DMS53 treated with DMSO at 0.1 percent for 48 hours (cell line): ENCODE data around the gene ALPK1.

Experiments
- DNase-seq: peaks from one replicate; lab custom pipeline; 2025; ENCODE audit not compliant: unreplicated experiment; lab: John Stamatoyannopoulos, UW

Gene ALPK1

DNA sequence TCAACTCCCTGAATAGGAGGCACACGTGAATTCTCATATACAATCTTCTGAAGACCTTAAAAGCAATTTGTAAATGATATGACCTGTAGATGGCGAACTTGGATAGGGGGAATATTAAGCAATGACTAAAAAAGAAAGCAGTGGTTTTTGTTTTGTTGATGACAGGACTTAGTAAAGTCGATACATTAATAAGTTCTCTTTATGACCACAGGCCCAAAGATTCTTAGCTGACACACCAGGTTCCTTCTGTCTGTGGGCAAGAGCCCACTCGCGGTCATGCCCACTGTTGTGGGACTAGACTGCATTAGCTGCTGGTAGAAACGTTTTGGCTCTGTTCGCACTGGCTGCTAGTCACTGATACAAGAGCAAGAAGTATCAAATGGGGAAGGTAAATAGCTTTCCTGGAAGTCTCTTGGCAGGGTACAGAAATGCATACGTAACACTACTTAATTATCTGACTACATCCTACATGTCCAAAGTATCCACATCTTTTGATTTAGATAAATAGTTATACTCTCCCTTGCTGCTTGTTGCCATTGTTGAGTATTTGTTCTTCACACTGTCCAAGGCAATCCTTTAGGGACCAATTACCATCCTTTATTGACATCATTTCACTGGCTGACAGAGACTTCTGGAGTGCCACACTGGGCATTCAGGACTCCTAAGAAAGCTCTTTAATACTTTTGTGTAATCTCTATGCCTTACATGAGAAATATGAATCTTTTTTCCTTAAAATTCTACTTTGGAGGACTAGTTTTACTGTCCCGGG, 31.0 kb downstream of the ALPK1 start:
- DNase-seq: peak; percentile 25

DNA sequence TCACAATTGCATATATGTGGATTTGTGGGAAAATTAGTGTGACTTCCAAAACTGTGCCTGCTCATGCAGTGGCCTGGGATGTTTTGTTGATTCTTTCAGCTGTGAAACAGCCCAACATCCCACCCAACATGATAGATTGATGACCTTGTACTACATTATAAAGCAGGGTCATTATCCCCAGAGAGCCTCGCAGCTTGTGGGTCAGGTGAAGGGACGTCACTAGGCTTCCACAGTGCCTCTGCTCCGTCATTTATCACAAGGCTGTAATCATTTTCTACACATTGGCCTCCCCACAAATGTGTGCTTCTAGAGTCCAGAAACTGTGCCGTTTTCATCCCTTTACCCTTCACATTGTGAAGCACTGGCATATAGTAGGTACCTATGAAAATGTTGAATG, 31.6 kb downstream of the ALPK1 start:
- DNase-seq: no peak

DNA sequence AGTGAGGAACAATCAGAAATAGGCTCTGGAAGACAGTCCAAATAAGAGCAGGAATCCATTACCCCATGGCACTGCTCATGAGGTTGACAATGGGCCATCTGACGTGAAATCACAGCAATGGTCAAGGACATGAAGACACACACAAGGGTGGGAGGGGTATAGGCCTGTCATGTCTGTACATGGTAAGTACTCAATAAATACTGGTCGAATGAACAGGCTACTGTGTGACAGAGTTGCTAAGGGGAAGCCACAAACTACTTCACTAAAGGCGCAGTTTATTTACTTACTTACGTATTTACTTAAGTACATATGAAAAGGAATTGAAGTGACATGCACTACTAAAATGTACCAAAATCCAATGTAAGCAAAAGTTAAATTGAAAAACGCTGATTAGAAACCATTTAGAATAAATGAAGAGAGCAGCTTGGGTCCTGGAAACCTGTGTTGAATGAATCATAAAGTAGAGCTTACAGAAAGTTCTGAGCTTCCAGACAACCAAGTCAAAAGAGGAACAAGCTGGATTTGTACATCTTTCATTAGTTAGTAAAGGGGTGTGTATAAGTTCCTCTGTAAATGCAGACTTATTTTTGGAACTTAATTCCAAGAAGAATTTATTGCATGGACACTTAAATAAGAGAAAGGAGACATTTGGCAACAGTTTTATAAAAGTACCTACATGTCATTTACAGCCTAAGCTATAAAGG, 32.7 kb downstream of the ALPK1 start:
- DNase-seq: no peak

DNA sequence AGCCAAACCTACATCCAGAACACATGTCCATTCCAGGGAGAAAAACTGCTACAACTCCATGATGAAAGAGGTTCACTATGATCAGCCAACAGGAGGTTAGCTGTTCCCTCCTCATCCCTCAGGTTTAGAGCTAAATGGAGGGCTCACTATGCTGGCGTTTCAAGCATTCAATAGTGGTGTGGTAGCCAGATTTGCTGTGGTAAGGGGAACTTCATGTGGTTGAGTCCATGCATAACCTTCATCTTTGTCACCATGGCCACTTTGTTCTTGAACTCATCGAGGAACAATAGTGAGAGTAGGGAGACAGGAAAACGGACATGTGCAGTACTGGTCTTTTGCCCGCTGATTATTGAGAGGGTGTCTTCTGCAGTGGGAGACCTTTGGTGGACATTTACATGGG, 33.8 kb downstream of the ALPK1 start:
- DNase-seq: no peak

DNA sequence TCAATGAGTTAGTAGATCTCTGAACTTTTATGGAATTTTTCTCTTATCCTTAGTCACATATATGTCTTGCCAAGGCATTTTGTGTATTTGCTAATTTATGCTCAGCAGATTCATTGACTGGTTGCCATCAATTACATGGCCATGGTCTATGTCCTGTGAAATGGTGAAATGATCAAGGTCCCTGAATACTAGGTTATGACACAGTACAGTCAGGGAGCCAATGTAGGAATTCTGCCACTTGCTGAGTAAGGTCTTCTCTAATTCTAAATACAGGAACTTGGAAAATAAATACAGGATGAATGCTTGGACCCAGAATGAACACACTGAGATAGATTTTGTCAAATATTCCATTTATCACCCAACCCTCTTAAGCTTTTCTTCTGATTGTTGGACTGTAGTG, 35.2 kb downstream of the ALPK1 start:
- DNase-seq: no peak

DNA sequence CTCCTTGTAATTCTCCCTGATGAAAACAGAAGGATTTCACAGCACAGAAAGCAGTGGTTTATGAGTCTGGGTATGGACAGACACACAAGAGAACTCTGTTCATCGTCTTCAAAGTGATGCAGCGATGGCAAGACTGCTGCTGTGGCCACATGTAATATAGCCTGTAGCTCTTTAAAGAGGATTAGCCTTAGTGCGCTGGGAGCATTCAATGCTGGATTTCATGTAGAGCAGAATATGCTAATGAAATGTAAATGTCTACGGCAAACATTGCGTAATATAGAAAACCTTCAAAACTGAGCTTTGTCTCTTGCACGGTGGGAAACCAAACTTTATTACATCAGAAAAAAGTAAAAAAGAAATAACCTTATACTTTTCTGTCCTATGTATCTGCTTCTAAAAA, 42.9 kb downstream of the ALPK1 start:
- no peak for DNase-seq

DNA sequence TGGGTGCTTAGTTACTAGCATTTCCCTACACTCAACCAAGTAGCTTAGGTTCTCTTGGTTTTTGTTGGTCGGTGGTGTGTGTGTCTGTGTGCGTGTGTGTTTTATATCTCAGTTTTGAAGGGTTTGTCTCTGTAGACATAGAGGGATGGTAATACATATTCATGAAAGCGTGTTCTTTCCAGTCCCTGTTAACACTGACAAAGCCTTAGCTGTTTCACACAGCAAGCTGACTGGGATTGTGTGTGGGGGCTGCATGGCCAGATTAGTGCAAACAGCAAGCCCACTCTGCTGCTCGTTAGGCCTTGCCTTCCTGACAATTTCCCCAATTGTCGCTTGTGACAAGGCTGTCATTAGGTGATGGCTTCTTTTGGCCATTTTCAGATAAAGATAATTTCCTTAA, 43.9 kb downstream of the ALPK1 start:
- DNase-seq: no peak

DNA sequence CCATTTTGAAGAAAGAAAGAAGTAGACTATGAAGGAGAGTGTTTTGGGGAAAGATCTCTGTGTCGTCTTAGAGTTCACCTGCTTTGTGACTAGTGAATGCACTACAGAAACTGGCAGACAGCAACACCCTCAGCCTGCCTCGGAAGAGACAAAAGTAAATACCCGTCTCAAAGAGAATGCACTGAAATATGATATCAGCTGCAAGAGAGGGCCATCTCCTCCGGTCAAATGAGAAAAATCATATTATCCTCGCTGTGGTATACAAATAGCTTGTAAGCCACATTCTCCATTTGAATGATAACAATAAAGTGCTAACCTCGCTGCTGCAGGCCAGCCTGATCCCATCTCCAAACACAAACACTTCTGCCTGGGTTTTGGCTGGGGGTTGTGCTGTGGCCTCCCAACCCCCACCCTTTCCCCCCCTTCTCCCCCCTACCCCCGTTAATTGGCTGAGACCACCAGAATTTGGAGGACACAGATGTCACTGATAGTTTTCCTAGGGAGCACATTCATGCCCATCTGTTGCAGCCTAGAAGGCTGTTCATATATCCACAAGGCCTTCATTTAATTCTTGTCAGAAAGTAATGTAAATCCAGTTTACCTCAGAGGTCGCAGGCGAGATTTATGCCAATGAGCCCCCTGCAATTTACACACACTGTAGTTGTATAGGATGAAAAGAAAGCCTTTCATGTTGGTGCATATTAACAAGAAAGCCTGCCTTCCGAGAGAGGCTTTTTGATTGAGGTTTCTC, 46.3 kb downstream of the ALPK1 start:
- peak; percentile 14 for DNase-seq

DNA sequence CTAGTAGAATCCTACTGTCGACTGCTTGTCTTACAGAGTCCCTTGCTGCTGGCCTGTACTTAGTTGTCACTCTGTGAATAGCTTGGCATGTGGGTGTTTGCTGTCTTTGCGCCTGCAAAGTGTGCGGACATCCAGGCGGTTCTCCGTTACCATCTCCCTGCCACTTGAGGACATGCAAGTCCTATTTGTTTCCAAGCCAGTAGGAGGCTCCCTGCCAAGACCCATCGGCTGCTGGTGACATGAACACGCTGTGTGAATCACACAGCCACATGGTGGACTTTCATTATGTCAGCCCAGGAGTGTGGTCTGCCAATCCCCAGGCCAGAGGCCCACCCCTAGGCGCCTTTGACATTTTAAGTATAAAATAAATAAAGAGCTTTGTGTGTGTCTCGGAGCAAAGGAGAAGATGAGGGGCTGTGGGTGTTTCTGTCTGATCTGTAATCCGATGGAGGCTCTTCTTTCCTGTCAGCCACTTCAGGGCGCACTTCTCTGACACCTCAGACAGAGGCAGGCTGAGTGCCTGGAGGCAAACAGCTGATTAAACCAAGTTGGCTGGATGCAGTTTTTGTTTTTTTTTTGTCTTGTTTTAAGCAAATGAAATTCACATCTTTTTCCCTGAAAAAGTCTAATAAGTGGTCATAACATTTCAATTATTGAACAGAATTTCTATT, 51.5 kb downstream of the ALPK1 start:
- peak; percentile 73 for DNase-seq

DNA sequence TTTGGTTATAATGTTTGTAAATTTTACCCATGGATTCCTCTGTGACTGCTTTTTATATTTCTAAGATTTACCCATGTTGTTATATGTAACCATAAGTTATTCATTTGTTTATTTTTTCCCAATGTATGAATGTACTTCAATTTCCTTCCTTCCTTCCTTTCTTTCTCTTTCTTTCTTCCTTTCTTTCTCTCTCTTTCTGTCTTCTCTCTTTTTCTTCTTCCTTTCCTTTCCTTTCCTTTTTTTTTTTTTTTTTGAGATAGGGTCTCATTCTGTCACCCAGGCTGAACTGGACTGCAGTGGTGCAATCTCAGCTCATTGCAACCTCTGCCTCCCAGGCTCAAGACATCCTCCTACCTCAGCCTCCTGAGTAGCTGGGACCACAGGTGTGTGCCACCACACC, 55.6 kb downstream of the ALPK1 start:
- DNase-seq: no peak

DNA sequence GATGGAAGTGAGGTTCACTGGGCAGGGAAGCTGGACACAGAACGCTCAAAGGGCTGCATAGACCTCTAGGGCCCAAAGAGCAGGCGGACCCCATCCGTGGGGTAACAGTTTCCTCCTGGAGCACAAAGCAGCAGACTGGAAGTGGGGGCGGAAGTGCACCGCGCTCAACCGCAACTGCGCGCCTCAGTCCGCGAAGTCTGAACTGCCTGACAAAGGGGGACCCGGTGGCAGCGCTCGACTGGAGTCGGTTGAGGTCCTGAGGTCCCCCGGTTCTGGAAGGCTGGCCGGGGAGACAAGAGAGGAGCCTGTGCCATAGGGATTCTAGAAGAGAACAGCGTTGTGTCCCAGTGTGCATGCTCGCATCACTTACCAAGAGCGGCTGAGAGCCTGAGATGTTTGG, 58.5 kb downstream of the ALPK1 start:
- DNase-seq: no peak

DNA sequence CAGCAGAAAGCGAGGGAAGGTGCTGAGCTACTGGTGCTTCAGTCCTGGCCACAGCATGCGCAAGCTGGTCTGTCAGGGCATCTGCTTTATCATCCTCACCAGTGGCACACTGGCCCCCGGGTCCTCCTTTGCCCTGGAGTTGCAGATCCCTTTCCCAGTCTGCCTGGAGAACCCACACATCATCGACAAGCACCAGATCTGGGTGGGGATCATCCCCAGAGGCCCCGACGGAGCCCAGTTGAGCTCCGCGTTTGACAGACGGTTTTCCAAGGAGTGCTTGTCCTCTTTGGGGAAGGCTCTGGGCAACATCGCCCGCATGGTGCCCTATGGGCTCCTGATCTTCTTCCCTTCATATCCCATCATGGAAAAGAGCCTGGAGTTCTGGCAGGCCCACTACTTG, 60.3 kb downstream of the ALPK1 start:
- DNase-seq: no peak

DNA sequence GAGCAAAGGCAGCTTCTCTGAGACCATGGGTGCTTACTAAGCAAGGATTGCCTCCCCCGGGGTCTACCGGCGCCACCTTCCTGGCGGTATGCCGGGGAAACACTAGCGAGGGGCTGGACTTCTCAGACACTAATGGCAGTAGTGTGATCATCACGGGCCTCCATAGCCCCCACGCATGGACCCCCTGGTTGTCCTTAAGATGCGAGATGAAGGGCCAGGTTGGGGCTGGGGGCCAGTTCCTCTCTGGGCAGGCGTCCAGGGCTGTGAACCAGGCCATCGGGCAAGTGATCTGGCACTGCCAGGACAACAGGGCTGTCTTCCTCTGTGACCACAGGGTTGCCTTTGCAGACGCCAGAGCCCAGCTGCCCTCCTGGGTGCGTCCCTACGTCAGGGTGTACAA, 60.7 kb downstream of the ALPK1 start:
- no peak for DNase-seq

DNA sequence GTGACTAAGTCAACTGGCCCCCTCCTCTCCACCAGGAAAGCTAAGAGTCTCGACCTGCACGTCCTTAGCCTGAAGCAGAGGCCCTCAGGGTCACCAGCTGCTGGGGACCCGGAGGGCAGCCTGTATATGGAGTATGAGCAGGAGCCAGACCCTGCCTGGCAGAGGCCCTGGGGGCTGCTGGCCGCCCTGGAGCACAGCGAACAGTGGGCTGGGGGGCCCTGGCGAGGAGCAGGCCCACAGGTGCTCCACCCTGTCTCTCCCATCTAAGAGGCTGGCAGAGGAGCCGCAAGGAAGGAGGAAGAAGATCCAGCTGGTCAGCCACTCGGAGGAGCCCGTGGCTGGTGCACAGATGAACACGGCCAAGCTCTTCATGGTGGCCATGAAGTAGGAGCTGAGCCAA, 61.2 kb downstream of the ALPK1 start:
- no peak for DNase-seq

DNA sequence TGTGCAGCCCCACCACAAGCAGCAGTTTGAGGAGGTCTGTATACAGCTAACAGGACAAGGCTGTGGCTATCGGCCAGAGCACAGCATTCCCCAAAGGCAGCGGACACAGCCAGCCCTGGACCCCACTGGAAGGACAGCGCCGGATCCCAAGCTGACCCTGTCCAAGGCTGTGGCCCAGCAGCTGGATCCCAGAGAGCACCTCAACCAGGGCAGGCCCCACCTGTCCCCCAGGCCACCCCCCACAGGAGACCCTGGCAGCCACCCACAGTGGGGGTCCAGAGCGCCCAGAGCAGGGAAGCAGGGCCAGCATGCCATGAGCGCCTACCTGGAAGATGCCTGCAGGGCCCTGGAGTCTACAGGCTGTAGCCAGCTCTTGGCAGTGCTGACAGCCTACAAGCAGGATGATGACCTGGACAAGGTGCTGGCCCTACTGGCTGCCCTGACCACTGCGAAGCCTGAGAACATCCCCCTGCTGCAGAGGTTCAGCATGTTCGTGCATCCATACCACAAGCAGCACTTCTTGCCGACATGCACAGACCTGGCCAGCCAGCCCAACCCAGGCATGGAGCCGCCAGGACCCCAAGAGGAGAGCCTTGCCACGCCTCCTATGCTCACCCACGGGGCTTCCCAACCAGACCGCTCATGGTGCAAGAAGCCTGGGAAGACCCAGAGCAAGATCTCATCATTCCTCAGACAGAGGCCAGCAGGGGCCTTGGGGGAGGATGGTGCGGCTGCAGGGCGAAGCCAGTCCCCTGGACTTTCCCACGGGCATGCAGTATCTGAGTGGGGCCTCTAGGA, 62.0 kb downstream of the ALPK1 start:
- no peak for DNase-seq

DNA sequence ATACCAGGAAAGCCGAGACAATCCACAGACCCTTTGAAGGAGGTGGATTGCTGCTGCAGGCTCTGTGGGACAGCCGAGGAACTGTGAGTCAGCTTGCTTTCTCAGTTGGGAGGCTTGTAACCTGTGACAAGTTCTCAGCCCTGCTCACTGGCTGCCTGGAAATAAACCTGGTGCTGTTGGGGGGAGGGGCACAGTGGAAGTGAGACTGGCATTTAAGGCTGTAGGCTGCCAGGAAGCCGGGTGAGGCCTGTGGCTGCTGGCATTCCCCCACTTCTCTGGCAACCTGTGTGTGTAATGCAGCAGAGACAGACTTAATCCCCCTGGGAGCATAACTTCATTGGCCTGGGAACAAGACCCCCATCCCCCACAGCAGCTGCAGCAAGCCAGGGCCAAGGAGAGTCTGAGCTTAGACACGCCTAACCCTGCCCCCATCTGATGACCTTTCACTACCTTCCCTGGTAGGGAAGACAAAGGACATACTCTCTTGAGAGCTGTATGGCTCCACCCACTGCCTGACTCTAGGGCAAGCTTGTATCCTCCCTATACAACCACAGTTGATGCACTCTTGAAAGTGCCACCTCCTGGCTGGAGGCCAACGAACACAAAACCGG, 64.1 kb downstream of the ALPK1 start:
- no peak for DNase-seq

DNA sequence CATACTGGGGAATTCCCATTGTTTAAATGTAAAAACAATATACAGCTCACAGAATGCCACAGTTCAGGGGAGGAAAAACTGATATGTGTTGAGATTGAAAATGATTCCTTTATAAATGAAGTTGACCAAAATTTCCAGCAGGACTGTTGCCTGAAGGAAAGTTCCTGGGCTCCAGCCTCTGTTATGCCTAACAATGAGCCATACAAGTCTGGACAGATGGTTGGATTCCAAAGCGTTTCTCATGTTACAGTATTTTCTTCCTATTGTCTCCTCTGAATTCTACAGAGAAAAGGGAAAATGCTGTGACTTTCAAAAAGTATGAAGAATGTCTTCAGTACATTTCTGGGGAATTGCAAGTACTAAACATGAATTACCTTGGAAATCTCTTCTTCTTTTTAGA, 73.3 kb downstream of the ALPK1 start:
- no peak for DNase-seq

DNA sequence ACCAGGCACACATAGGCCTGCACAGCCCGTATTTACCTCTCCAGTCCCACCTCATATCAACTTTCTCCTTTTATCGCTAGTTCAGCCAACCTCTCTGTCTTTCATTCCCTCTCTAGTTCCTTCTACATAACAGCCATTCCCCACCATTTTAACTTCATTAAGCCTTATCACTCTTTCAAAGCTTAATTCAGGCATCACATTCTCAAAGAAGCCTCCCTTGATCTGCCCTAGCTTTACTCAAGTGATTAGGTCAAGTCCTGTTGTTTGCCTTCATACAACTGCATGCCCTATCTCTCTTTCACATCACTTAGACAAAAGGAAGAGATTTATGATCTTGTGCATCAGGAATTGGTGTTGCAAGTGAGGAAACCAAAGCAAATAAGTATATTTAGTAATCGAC, 74.2 kb downstream of the ALPK1 start:
- no peak for DNase-seq

DNA sequence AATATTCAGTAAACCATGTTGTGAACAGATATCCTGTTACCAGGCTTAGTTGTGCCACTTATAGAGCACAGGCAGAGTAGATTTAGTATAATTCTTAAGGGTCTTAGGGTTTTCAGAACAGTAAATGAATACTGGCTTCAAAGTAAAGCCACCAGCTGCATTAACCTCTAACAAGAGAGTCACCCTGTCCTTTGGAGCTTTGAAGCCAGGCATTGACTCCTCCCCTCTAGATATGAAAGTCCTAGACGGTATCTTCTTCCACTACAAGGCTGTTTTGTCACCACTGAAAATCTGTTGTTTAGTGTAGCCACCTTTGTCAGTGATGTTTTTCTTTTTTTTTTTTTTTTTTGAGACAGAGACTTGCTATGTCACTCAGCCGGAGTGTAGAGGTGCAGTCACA, 77.7 kb downstream of the ALPK1 start:
- no peak for DNase-seq

DNA sequence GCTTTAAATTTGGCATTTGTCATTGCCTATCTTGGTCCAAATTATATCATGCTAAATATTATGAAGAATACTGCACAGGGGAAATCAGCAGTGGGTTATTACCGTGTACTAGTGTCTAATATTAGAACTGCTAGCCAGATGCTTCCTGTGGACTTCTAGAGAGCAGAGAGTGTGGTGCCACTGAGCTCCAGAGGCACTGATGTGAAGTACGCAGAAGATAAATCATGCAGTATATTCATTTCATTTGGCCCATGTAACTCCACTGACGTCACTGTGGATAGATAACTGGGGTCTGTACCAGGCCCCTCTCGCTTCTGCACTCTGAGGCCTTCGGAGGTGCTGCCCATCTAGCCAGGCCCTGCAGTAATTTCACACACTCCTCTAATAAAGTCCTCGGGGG, 80.0 kb downstream of the ALPK1 start:
- no peak for DNase-seq
